Common myeloid progenitor, CD34-positive (primary cell): ENCODE results near the gene PVALEF.

Experiments
- CTCF ChIA-PET: fragments of 350-600 bp; sonication (Branson Sonifier 250); formaldehyde crosslinking; loops from one replicate; lab custom pipeline; 2021; ENCODE audit warnings: antibody characterized with exemption; lab: Charles Lee
- POLR2A ChIA-PET: fragments of 350-600 bp; sonication (Branson Sonifier 250); formaldehyde crosslinking; loops from one replicate; lab custom pipeline; 2021; ENCODE audit warnings: antibody characterized with exemption; lab: Charles Lee
- DNase-seq, 3 donors: peaks; one replicate each; pipeline versions ENCODE4 v3.0.0 to v3.0.0-alpha.2; 2013
- H3K27ac ChIP-seq, 2 experiments: 1 replicate in 1 of 2; 2 replicates in 1 of 2; pipeline ENCODE4 v1.7.0; 2013; ENCODE audit warnings: inconsistent platforms in 2 of 2, low read length in 2 of 2, mild to moderate bottlenecking in 2 of 2, low read depth in 1 of 2, moderate library complexity in 1 of 2; ENCODE audit not compliant: severe bottlenecking in 2 of 2, insufficient read depth in 1 of 2, poor library complexity in 1 of 2
- H3K27me3 ChIP-seq, 5 experiments: replicated peaks in 2 of 5; 1 replicate in 3 of 5; 2 replicates in 2 of 5; pipeline versions ENCODE4 v1.6.1 to v1.7.0; 2013; ENCODE audit warnings: low read length in 4 of 5, mild to moderate bottlenecking in 2 of 5, moderate library complexity in 2 of 5, inconsistent platforms in 1 of 5; ENCODE audit not compliant: insufficient read depth in 5 of 5, control insufficient read depth in 4 of 5
- H3K36me3 ChIP-seq, 4 experiments: 1 replicate in 2 of 4; 2 replicates in 2 of 4; pipeline versions ENCODE4 v1.6.1 to v1.7.0; 2013; ENCODE audit warnings: low read length in 3 of 4, control low read depth in 1 of 4, mild to moderate bottlenecking in 1 of 4; ENCODE audit not compliant: control insufficient read depth in 4 of 4, insufficient read depth in 4 of 4
- H3K4me1 ChIP-seq, 4 experiments: 1 replicate in 3 of 4; 2 replicates in 1 of 4; pipeline versions ENCODE4 v1.6.1 to v1.7.1; 2013; ENCODE audit warnings: low read length in 3 of 4, mild to moderate bottlenecking in 3 of 4, control low read depth in 1 of 4, inconsistent platforms in 1 of 4, moderate library complexity in 1 of 4; ENCODE audit not compliant: control insufficient read depth in 4 of 4, insufficient read depth in 4 of 4; ENCODE audit errors: control extremely low read depth in 1 of 4
- H3K4me3 ChIP-seq, 7 experiments: 1 replicate in 4 of 7; 2 replicates in 3 of 7; pipeline versions ENCODE4 v1.5.1 to v1.7.0; 2013; ENCODE audit warnings: mild to moderate bottlenecking in 7 of 7, low read length in 6 of 7, moderate library complexity in 6 of 7, inconsistent platforms in 2 of 7, low read depth in 2 of 7, control low read depth in 1 of 7; ENCODE audit not compliant: insufficient read depth in 4 of 7, control insufficient read depth in 1 of 7; ENCODE audit errors: extremely low read depth in 1 of 7
- H3K9me3 ChIP-seq, 5 experiments: 1 replicate in 4 of 5; 2 replicates in 1 of 5; pipeline versions ENCODE4 v1.6.1 to v1.7.1; 2013; ENCODE audit warnings: low read length in 4 of 5, mild to moderate bottlenecking in 2 of 5, inconsistent platforms in 1 of 5, low read depth in 1 of 5, moderate library complexity in 1 of 5; ENCODE audit not compliant: control insufficient read depth in 4 of 5, insufficient read depth in 2 of 5; ENCODE audit errors: control extremely low read depth in 1 of 5
- WGBS: methylation state at CpG from one replicate; pipeline ENCODE4 v1.1.5; 2013; ENCODE audit not compliant: insufficient coverage; 5-methylcytosine and 5-hydroxymethylcytosine counted together

PVALEF gene

DNA sequence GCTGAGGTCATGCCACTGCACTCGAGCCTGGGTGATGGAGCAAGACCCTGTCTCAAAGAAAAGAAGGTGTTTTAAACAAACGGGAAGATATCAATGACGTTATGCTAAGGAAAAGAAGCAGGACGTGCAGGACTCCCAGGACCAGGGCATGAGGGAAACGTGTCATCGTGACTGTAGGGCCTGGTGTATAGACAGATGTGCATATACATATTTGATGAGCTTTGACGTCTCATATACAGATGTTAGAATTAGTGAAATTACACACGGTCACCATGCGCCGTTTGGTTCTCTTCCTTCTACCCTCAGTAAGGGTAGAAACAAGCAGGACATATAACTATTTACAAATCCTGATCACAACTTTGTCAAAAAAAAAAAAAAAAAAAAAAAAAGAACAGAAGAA, 17.6 kb upstream of the PVALEF start:
- H3K4me3 ChIP-seq: no peak overlapping the region
- DNase-seq: no peak
- H3K36me3 ChIP-seq: no peaks in the 10 kb centered on the region
- no peak overlapping the region for H3K27ac ChIP-seq
- no peaks in the 10 kb centered on the region for H3K27me3 ChIP-seq
- no peaks in the 10 kb centered on the region for H3K9me3 ChIP-seq
- H3K4me1 ChIP-seq: peaks cover 0 to 19% (median 17%) of the 10 kb centered on the region in 4 experiments
- WGBS: 93% methylated on average over 5 of the region's 10 CpGs
- ChIA-PET POLR2A (no interaction called here), CTCF (interaction anchor here (1.6 kb wide), 1 partner anchor 31 kb away, joined by 3 read pairs; no protein-coding TSS in a partner anchor)

DNA sequence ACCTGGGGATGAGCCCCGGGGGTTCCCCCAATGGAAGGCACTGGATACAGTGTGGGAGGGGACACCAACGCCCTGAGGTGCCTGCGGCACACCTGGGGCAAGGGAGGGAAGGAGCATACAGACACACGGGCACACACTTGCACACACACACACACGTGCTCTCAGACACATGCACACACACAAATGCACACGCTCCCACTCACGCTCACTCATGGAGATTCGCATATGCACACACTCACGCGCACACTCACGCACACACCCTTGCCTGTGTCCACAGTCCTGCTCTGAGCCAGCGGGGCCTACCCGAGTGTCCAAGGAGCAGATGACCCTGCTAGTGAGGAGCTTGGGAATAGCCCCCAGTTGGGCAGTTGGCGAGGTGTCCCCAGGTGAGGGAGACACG, 16.7 kb upstream of the PVALEF start:
- H3K27ac ChIP-seq: no peak overlapping the region
- H3K9me3 ChIP-seq: no peaks in the 10 kb centered on the region
- H3K36me3 ChIP-seq: no peaks in the 10 kb centered on the region
- 100% methylated on average over 10 of the region's 15 CpGs for WGBS
- no peaks in the 10 kb centered on the region for H3K27me3 ChIP-seq
- POLR2A ChIA-PET: no interaction called here
- DNase-seq: no peak
- H3K4me3 ChIP-seq: no peak overlapping the region
- H3K4me1 ChIP-seq: peaks cover 0 to 19% (median 17%) of the 10 kb centered on the region in 4 experiments
- CTCF ChIA-PET: interaction anchor here (2.4 kb wide), 1 partner anchor 52 kb away, joined by 11 read pairs; no protein-coding TSS in a partner anchor

DNA sequence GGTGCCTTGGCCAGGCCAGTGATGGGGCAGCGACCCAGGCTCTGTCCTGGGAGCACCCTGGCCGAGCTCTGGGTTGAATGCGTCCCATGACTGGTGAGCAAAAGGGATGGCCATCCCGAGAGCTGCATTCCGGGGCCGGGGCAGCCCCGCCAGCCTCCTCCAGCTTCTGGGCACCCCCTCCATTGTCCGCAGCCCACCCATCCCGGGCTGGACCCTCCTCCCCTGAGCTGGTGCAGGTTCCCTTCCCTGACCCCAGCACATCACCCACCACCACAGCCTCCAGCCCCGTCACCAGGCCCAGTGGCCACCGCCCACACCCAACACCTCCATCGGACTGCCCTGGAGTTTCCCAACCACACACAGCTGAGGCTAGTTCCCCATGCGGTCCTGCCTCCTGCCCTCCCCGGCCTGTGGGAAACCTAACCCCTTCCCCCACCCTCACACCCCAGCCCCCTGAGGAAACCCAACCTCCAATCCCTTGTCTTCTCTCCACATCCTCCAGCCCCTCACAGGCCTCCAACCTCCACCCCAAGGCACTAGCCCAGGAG, 16.2 kb upstream of the PVALEF start:
- POLR2A ChIA-PET: interaction anchor here (0.6 to 1.2 kb wide), 2 partner anchors 9 to 926 kb away, joined by 3 to 4 read pairs; no protein-coding TSS in a partner anchor
- DNase-seq: peak in 1 of 3 donors; percentile 58
- H3K36me3 ChIP-seq: no peaks in the 10 kb centered on the region
- 90% methylated on average over 14 of the region's 14 CpGs for WGBS
- no peaks in the 10 kb centered on the region for H3K9me3 ChIP-seq
- CTCF ChIA-PET: interaction anchor here (2.4 kb wide), 1 partner anchor 52 kb away, joined by 11 read pairs; no protein-coding TSS in a partner anchor
- H3K4me3 ChIP-seq: no peak overlapping the region
- no peak overlapping the region for H3K27ac ChIP-seq
- H3K27me3 ChIP-seq: no peaks in the 10 kb centered on the region
- H3K4me1 ChIP-seq: peaks cover 0 to 19% (median 17%) of the 10 kb centered on the region in 4 experiments

DNA sequence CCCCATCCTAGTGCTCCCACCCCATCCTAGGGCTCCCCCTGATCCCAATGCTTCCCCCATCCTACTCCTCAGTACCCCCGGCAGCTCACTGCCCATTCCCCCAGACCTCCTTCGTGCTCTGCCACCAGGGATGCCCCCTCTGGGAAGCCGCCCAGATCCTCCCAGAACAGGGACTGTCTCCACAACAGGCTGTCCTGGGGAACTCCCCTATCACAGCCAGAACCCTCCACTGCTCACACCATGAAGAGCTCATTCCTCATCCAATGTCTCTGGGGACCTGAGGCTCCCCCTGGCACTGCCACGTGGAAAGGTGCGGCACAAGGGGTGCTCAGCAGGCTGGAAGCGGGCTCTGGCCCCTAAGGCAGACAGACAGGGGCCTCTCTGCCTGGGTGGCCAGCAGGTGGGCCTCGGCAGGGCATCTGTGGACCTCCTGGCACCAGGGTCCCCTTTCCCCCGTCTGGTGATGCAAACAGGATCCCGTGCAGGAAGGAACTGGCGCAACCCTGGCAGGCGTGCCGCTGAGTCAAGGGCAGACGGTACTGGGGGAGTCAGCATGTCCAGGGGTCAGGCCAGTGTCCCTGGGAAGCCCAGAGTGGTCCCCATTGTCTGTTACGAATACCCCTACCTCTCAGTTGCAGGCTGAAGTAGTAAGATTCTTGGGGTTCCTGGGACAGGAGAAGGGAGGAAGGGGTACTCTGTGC, 14.8 kb upstream of the PVALEF start:
- peak in 2 of 3 donors; percentile 33 to 39 for DNase-seq
- Histone ChIP-seq H3K9me3 (no peaks in the 10 kb centered on the region), H3K27ac (no peak overlapping the region), H3K27me3 (no peaks in the 10 kb centered on the region), H3K36me3 (no peaks in the 10 kb centered on the region), H3K4me1 (peaks cover 0 to 19% (median 17%) of the 10 kb centered on the region in 4 experiments), H3K4me3 (peak overlapping the region in 1 of 7 experiments; percentile 50)
- ChIA-PET POLR2A (interaction anchor here (1.2 kb wide), 1 partner anchor 7 kb away, joined by 3 read pairs; no protein-coding TSS in a partner anchor), CTCF (interaction anchor here (2.4 kb wide), 1 partner anchor 50 kb away, joined by 11 read pairs; no protein-coding TSS in a partner anchor)
- 27% methylated on average over 12 of the region's 14 CpGs for WGBS

DNA sequence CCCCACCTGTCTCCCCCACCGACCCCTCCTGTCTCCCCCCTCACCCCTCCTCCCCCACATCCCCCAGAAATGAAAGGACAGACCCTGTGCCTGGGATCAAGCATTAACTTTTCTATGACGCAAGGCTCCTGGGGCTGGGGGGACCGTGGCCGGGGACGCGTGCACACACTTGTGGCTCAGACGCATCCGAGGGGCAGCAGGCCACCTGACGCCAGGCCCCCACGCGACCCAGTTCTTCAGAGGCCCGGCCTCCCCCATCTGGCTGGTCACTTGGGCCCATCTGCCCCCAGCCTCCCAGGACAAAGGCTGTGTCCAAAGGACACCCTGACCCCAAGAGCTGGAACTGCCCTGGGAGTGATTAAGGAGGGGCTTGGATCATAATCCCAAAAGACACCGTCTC, 14.0 kb upstream of the PVALEF start:
- H3K4me1 ChIP-seq: peaks cover 0 to 19% (median 17%) of the 10 kb centered on the region in 4 experiments
- no peaks in the 10 kb centered on the region for H3K36me3 ChIP-seq
- ChIA-PET CTCF (no interaction called here), POLR2A (no interaction called here)
- DNase-seq: no peak
- no peak overlapping the region for H3K27ac ChIP-seq
- 93% methylated on average over 10 of the region's 13 CpGs for WGBS
- H3K4me3 ChIP-seq: no peak overlapping the region
- no peaks in the 10 kb centered on the region for H3K9me3 ChIP-seq
- H3K27me3 ChIP-seq: no peaks in the 10 kb centered on the region

DNA sequence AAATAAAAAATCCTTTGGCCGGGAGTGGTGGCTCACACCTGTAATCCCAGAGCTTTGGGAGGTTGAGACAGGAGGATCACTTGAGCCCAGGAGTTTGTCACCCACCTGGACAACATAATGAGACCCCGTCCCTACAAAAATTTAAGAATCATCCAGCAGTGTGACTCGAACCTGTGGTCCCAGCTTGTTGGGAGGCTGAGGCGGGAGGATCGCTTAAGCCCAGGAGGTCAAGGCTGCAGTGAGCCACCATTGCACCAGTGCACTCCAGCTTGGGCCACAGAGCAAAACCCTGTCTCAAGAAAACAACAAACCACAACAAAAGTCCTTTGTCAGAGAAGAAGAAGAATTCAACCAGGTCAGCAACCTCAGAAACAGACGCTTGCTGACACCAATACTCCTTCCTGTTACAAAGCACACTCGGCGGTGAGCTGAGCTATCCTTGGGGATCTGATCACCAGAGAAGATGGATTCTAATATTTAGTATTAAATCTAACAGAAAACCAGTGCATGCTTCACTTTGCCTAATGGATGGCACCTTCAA, 12.9 kb upstream of the PVALEF start:
- no peak overlapping the region for H3K4me3 ChIP-seq
- H3K36me3 ChIP-seq: no peaks in the 10 kb centered on the region
- H3K4me1 ChIP-seq: peaks cover 0 to 19% (median 17%) of the 10 kb centered on the region in 4 experiments
- DNase-seq: no peak
- 100% methylated on average over 3 of the region's 8 CpGs for WGBS
- no peaks in the 10 kb centered on the region for H3K27me3 ChIP-seq
- H3K9me3 ChIP-seq: no peaks in the 10 kb centered on the region
- POLR2A ChIA-PET: no interaction called here
- CTCF ChIA-PET: interaction anchor here (1.3 to 3.2 kb wide), 3 partner anchors 10 to 58 kb away, joined by 3 to 18 read pairs (median 4); no protein-coding TSS in a partner anchor
- H3K27ac ChIP-seq: no peak overlapping the region
